HepG2 (cell line): ENCODE measurements around the gene SPDYE4. TPM values are rescaled to one million over a fixed set of nuclear protein-coding genes. Genes with fewer than 3 reads are reported as not detected.

Experiments
- ATF1 ChIP-seq: IDR thresholded peaks from 2 replicates; pipeline ENCODE4 v1.6.1; 2016; ENCODE audit warnings: mild to moderate bottlenecking, control low read depth
- FOXK1 ChIP-seq: sonication (generic); formaldehyde crosslinking; IDR thresholded peaks from 2 replicates; pipeline ENCODE4 v1.4.0; 2020; ENCODE audit warnings: low read depth, missing genetic modification reagents, borderline replicate concordance
- PCBP2 ChIP-seq: fragments of 200-400 bp; formaldehyde crosslinking; optimal IDR thresholded peaks from 2 replicates; pipeline ENCODE3; 2018; ENCODE audit warnings: low read length, low read depth; ENCODE audit not compliant: poor library complexity, severe bottlenecking
- TRIM24 ChIP-seq: sonication (generic); formaldehyde crosslinking; IDR thresholded peaks from 2 replicates; pipeline ENCODE4 v1.8.0; 2022; ENCODE audit warnings: mild to moderate bottlenecking, missing genetic modification reagents
- ZNF816 ChIP-seq: sonication (generic); formaldehyde crosslinking; IDR thresholded peaks from 2 replicates; pipeline ENCODE4 v1.8.0; 2022; ENCODE audit warnings: missing genetic modification reagents, mild to moderate bottlenecking, borderline replicate concordance
- polyA plus RNA-seq, 8 experiments: library from polyadenylated mRNA; depleted of rRNA in 3 of 8; stranded (reverse) in 7 of 8; unstranded in 1 of 8; fragments of >200 nt; fragmentation: Illumina TruSeq in 4 of 8; extraction: Trizol in 4 of 8; gene quantifications; 2 replicates each; pipeline versions ENCODE4 v1.2.1 to v1.2.3, GENCODE V29; 2011 to 2016; ENCODE audit warnings: low read depth in 4 of 8, missing spikeins in 1 of 8, mixed read lengths in 1 of 8; ENCODE audit not compliant: insufficient read depth in 1 of 8
- total RNA-seq, 5 experiments: library from RNA; depleted of rRNA; stranded (reverse); fragments of >200 nt; fragmentation: Illumina TruSeq; extraction: Trizol; gene quantifications; 2 replicates each; pipeline ENCODE4 v1.2.3, GENCODE V29; 2016; ENCODE audit warnings: low read depth in 1 of 5
- TF ChIP-seq, protein P1 (sequence below): sonication (generic); formaldehyde crosslinking; IDR thresholded peaks from 2 replicates; pipeline ENCODE4 v1.5.1; 2020; ENCODE audit warnings: mild to moderate bottlenecking, missing genetic modification reagents, borderline replicate concordance
- TF ChIP-seq, protein P2 (sequence below): sonication (generic); formaldehyde crosslinking; IDR thresholded peaks from 2 replicates; pipeline ENCODE4 v1.4.0; 2020; ENCODE audit warnings: missing genetic modification reagents, mild to moderate bottlenecking, borderline replicate concordance

Gene SPDYE4
- total and polyA plus RNA-seq, 2 of the 13 experiments (the other 11 are each of a cell fraction or from before 2014, with no cell fraction given), result not detected

DNA sequence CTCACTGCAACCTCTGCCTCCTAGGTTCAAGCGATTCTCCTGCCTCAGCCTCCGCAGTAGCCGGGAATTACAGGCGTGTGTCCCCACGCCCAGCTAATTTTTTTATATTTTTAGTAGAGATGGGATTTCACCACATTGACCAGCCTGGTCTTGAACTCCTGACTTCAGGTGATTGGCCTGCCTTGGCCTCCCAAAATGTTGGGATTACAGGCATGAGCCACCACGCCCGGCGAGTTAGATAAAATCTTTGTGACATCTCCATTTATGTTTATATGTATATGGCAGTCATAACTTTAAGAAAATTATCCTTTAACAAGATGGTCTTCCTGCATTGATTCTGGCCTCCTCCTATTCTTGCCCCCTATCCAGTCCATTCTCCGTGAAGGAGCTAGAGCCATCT is 37.8 kb downstream of the SPDYE4 start (continued):
- TF ChIP-seq, protein P1, sequence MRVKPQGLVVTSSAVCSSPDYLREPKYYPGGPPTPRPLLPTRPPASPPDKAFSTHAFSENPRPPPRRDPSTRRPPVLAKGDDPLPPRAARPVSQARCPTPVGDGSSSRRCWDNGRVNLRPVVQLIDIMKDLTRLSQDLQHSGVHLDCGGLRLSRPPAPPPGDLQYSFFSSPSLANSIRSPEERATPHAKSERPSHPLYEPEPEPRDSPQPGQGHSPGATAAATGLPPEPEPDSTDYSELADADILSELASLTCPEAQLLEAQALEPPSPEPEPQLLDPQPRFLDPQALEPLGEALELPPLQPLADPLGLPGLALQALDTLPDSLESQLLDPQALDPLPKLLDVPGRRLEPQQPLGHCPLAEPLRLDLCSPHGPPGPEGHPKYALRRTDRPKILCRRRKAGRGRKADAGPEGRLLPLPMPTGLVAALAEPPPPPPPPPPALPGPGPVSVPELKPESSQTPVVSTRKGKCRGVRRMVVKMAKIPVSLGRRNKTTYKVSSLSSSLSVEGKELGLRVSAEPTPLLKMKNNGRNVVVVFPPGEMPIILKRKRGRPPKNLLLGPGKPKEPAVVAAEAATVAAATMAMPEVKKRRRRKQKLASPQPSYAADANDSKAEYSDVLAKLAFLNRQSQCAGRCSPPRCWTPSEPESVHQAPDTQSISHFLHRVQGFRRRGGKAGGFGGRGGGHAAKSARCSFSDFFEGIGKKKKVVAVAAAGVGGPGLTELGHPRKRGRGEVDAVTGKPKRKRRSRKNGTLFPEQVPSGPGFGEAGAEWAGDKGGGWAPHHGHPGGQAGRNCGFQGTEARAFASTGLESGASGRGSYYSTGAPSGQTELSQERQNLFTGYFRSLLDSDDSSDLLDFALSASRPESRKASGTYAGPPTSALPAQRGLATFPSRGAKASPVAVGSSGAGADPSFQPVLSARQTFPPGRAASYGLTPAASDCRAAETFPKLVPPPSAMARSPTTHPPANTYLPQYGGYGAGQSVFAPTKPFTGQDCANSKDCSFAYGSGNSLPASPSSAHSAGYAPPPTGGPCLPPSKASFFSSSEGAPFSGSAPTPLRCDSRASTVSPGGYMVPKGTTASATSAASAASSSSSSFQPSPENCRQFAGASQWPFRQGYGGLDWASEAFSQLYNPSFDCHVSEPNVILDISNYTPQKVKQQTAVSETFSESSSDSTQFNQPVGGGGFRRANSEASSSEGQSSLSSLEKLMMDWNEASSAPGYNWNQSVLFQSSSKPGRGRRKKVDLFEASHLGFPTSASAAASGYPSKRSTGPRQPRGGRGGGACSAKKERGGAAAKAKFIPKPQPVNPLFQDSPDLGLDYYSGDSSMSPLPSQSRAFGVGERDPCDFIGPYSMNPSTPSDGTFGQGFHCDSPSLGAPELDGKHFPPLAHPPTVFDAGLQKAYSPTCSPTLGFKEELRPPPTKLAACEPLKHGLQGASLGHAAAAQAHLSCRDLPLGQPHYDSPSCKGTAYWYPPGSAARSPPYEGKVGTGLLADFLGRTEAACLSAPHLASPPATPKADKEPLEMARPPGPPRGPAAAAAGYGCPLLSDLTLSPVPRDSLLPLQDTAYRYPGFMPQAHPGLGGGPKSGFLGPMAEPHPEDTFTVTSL (CRISPR knock-in tag), result no peak
- TF ChIP-seq ZNF816 (CRISPR knock-in tag), result no peak
- no peak for TF ChIP-seq PCBP2
- TF ChIP-seq ATF1 (CRISPR knock-in tag), result no peak
- TF ChIP-seq FOXK1 (CRISPR knock-in tag), result no peak
- TF ChIP-seq, protein P2, sequence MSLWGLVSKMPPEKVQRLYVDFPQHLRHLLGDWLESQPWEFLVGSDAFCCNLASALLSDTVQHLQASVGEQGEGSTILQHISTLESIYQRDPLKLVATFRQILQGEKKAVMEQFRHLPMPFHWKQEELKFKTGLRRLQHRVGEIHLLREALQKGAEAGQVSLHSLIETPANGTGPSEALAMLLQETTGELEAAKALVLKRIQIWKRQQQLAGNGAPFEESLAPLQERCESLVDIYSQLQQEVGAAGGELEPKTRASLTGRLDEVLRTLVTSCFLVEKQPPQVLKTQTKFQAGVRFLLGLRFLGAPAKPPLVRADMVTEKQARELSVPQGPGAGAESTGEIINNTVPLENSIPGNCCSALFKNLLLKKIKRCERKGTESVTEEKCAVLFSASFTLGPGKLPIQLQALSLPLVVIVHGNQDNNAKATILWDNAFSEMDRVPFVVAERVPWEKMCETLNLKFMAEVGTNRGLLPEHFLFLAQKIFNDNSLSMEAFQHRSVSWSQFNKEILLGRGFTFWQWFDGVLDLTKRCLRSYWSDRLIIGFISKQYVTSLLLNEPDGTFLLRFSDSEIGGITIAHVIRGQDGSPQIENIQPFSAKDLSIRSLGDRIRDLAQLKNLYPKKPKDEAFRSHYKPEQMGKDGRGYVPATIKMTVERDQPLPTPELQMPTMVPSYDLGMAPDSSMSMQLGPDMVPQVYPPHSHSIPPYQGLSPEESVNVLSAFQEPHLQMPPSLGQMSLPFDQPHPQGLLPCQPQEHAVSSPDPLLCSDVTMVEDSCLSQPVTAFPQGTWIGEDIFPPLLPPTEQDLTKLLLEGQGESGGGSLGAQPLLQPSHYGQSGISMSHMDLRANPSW, result no peak
- no peak for TF ChIP-seq TRIM24
